CD4-positive, alpha-beta T cell treated with Interleukin-15 for 4 hours (primary cell): ENCODE results near the gene ZNF184.
"Not testable (repeated sequence)": the region's sequence is repeated elsewhere in the genome, so short reads cannot be mapped to it uniquely, and the experiment has no call there.

Experiments used
- DNase-seq: peaks from one replicate; pipeline ENCODE4 v3.0.0-alpha.2; 2020; ENCODE audit warnings: low spot score

ZNF184 gene

DNA sequence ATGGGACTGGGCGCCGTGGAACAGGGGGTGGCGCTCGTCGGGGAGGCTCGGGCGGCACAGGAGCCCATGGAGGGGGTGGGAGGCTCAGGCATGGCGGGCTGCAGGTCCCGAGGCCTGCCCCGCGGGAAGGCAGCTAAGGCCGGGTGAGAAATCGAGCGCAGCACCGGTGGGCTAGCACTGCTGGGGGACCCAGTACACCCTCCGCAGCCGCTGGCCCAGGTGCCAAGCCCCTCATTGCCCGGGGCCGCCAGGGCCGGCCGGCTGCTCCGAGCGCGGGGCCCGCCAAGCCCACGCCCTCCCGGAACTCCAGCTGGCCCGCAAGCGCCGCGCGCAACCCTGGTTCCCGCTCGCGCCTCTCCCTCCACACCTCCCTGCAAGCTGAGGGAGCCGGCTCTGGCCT lies 48.1 kb downstream of the ZNF184 start:
- not testable (repeated sequence) for DNase-seq

DNA sequence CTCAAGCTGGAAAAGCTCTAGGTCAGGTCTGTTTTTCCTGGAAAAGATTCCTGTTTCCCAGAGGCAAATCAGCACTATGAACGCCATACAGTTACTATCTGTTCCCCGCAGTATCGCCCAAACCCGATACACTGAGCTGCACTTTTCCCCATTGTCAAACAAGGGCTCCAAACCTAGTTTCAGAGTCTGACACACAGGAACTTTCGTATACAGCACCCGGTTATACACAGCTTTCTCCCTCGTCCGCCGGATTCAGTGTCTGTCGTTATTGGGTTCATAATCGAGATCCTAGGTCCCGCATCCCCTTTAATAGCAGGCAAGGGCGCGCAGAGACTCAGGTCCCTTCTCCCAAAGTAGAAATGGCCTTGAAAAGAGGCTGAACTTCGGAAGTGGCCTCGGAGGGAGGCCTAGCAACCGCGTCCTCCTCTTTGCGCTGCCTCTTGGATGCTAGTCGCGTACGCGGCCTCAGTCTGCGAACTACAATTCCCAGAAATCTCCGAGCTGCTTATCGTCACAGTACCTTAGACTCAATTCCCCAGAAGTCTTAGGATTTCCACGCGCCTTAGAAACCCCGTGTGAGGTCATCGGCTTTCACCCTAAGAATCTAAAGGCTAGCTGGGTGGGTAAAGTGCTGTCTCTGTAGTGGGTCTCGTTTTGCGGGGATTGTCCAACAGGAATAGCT lies 50.1 kb downstream of the ZNF184 start:
- no peak for DNase-seq

DNA sequence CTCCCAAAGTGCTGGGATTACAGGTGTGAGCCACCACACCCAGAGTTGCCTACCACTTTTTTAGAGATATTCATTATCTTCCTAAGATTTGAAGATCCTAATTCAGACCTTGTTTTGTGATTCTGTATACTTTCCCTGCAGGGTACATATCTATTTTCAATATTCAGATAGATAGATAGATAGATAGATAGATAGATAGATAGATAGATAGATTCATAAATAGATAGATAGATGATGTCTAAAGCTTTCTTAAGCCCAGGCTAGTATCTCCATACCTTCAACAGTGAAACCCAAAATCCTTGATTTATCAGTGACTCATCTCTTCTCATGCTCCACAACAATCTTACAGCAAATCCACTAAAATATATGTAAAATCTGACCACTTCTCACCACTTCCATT lies 53.5 kb downstream of the ZNF184 start:
- DNase-seq: no peak

DNA sequence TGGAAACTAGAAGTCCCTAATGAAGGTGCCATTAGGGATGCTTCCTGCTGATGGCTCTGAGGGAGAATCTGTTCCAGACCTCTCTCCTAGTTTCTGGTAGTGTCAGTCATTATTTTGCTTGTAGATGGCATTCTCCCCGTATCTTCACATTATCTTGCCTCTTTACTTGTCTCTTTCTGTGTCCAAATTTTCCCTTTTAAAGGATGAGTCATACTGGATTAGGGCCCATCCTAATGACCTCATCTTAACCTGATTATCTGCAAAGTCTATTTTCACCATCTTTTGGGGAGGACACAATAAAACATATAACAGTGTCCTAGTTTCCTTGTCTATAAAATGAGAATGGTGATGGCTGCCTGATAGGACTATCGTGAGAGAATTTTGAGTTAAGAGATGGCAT lies 57.0 kb downstream of the ZNF184 start:
- DNase-seq: no peak

DNA sequence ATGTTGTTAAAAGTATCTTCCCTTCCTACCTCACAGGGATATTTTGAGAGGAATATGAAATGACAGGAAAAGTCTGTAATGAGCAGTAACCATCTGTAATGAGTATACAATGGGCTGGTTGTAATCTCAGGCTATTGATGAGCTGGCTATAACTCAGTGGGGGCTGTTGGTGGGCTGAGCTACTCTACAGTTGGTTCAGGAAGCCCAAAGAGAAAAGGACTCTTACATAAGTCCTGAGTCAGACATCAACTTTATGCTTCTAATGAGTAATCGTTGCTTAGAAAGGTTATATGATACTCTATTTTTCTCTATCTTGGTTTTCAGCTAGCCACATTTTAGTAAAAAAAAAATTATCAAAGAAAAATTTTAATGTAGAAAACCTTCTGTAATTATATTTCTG lies 57.9 kb downstream of the ZNF184 start:
- no peak for DNase-seq

DNA sequence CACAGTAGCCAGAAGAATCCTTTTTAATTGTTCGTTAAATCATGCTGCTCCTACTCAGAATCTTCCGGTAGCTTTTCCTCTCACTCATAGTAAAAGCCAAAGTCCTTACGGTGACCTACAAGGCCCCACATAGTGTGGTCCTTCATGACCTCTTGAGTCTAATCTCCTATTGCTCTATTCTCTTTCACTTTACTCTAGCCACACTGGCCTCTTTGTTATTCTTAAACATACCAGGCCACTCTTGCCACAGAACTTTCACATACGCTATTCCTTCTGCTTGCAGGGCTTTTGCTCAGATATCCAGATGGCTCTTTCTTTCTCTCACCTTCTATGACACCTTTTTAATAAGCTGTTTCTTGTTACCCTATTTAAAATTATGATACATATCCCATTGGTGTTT lies 58.6 kb downstream of the ZNF184 start:
- DNase-seq: no peak

DNA sequence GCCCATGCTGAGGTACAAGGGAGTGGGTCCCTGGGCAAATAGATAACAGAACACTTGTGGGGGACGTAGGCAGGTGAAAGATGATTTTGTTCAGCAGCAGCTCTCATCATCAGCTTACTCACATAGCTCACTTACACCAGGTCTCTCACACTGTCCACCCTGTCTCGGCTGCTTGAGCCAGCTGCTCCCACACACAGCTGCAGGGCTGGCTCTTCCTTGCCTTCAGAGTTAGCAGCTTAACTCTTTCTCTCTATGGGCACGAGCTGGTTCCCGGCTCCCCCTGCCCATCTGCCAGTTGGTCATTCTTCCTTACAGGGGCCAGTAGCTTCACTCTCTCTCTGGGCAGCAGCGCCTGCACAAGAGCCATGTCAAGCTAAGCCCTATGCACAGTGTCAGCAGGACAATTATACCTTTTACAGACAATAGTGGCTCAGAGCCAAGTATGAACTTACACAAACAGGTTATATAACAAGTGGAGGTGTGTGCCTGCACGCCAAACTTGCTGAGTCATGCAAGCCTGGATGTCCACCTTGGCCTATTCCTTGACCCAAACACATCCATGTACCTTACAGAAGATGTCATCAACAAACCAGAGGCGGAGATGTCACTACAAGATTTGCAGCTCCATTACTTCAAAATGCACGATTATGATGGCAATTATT lies 65.6 kb downstream of the ZNF184 start:
- DNase-seq: no peak

DNA sequence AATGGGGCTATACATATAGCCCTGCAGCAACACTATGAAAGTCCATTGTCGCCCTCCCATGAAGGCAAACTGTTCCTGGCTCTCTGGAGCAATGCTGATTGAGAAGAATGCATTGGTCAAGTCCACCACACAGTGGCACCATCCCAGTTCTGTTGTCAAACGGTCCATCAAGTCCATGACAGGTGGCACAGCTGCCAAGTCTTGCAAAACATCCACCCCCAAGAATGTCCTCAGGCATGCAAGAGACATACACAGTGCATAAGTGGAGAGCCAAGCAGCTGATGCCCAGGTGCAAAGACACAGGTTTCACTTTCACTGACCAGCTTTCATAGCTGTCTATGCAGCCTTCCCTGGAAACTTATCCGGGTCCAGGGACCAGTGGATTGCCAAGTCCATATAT lies 66.8 kb downstream of the ZNF184 start:
- DNase-seq: no peak

DNA sequence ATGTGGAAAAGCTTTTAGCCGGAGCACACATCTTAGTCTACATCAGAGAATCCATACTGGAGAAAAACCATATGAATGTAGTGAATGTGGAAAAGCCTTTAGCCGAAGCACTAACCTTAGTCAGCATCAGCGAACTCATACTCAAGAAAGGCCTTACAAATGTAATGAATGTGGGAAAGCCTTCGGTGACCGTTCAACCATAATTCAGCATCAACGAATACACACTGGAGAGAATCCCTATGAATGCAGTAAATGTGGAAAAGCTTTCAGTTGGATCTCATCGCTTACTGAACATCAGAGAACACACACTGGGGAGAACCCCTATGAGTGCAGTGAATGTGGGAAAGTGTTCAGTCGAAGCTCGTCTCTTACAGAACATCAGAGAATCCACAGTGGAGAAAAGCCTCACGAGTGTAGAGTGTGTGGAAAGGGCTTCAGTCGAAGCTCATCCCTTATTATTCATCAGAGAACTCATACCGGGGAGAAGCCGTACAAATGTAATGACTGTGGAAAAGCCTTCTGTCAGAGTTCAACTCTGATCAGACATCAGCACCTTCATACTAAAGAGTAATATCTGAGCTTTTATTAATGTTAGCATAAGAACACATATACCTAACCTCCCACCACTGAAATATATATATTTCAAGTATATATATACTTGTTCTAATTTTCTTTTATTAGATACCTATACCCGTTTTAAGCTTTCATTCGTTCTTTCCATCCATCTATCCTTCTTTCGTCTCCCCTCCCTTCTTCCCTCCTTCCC lies 71.8 kb downstream of the ZNF184 start:
- no peak for DNase-seq
